GM12878 (cell line): ENCODE measurements around the gene GALK2. TPM values are rescaled to one million over a fixed set of nuclear protein-coding genes. Genes with fewer than 3 reads are reported as not detected.

ENCODE experiments used
- ATAC-seq: fragments of 200-7000 bp; cut with Tn5 transposase; 3 replicates; pipeline ENCODE4 v1.9.1; 2020; ENCODE audit warnings: mild to moderate bottlenecking, moderate library complexity
- BruUV-seq: library from RNA; stranded (reverse); fragments of 400-500 nt; replicated peaks from 2 replicates; lab custom pipeline; 2021; lab: Mats Ljungman, UMichigan
- CTCF ChIA-PET: fragments of 300-600 bp; sonication (Branson Sonifier 250); formaldehyde crosslinking; extraction: SDS; loops from one replicate; lab custom pipeline; 2021; ENCODE audit warnings: inconsistent platforms; lab: Yijun Ruan, JAX
- POLR2A ChIA-PET: fragments of 350-600 bp; formaldehyde crosslinking; extraction: SDS; loops from one replicate; lab custom pipeline; 2021; ENCODE audit warnings: inconsistent platforms; lab: Charles Lee
- RAD21 ChIA-PET: fragments of 300-600 bp; sonication (Branson Sonifier 250); formaldehyde crosslinking; loops from one replicate; lab custom pipeline; 2023; ENCODE audit warnings: antibody characterized with exemption; ENCODE audit not compliant: unreplicated experiment; lab: Charles Lee
- SMC1A ChIA-PET: fragments of 300-600 bp; sonication (Branson Sonifier 250); formaldehyde crosslinking; loops from one replicate; lab custom pipeline; 2023; ENCODE audit not compliant: unreplicated experiment, uncharacterized antibody; lab: Charles Lee
- DNase-seq: peaks from one replicate; pipeline ENCODE4 v3.0.0-alpha.2; 2011; ENCODE audit warnings: low read depth, low spot score
- FAIRE-seq: peaks from 3 replicates; lab custom pipeline; 2011; peaks lifted over from hg19 to GRCh38; lab: Jason Lieb, UNC
- H2AFZ ChIP-seq: 2 replicates; pipeline ENCODE4 v1.6.0; 2011; ENCODE audit warnings: low read depth, low read length, control low read depth; ENCODE audit not compliant: control insufficient read depth
- H3K27ac ChIP-seq: 2 replicates; pipeline ENCODE4 v1.5.1; 2011; ENCODE audit warnings: control low read depth; ENCODE audit not compliant: control insufficient read depth, insufficient read depth
- H3K27me3 ChIP-seq, 2 experiments: replicated peaks in 1 of 2; 2 replicates each; pipeline versions ENCODE4 v1.6.0 to v1.6.1; 2011; ENCODE audit warnings: low read length in 1 of 2; ENCODE audit not compliant: control insufficient read depth in 2 of 2, insufficient read depth in 2 of 2
- H3K36me3 ChIP-seq, 2 experiments: 2 replicates each; pipeline ENCODE4 v1.5.1; 2011; ENCODE audit warnings: low read length in 1 of 2; ENCODE audit not compliant: control insufficient read depth in 2 of 2, insufficient read depth in 2 of 2
- H3K4me1 ChIP-seq: 2 replicates; pipeline ENCODE4 v1.6.1; 2011; ENCODE audit warnings: mild to moderate bottlenecking, low read length, moderate library complexity, mixed read lengths; ENCODE audit not compliant: control insufficient read depth, insufficient read depth
- H3K4me2 ChIP-seq: 2 replicates; pipeline ENCODE4 v1.6.0; 2011; ENCODE audit warnings: control low read depth; ENCODE audit not compliant: control insufficient read depth, insufficient read depth
- H3K4me3 ChIP-seq: fragments of 200-600 bp; sonication (generic); 2 replicates; pipeline ENCODE4 v1.5.1; 2016
- H3K79me2 ChIP-seq: 2 replicates; pipeline ENCODE4 v1.6.0; 2011; ENCODE audit warnings: low read length; ENCODE audit not compliant: control insufficient read depth, insufficient read depth
- H3K9ac ChIP-seq: 2 replicates; pipeline ENCODE4 v1.8.0; 2011; ENCODE audit warnings: low read length, control low read depth, mixed read lengths; ENCODE audit not compliant: control insufficient read depth, insufficient read depth
- H3K9me3 ChIP-seq: replicated peaks from 3 replicates; pipeline ENCODE4 v1.5.1; 2011; ENCODE audit warnings: mild to moderate bottlenecking, low read length; ENCODE audit not compliant: control insufficient read depth, insufficient read depth
- H4K20me1 ChIP-seq: 2 replicates; pipeline ENCODE4 v1.6.0; 2011; ENCODE audit not compliant: control insufficient read depth, insufficient read depth
- CBX3 ChIP-seq: fragments of 200-600 bp; sonication (generic); IDR thresholded peaks from 2 replicates; pipeline ENCODE4 v1.6.1; 2016; ENCODE audit warnings: low read depth, borderline replicate concordance
- CREB1 ChIP-seq: IDR thresholded peaks from 2 replicates; pipeline ENCODE4 v1.6.1; 2012; ENCODE audit warnings: low read depth, mild to moderate bottlenecking, inconsistent platforms
- CREM ChIP-seq: IDR thresholded peaks from 2 replicates; pipeline ENCODE4 v1.6.1; 2014; ENCODE audit warnings: antibody characterized with exemption, low read depth
- EED ChIP-seq: sonication (generic); IDR thresholded peaks from 2 replicates; pipeline ENCODE4 v1.6.1; 2016; ENCODE audit warnings: antibody characterized with exemption, low read depth
- IKZF2 ChIP-seq, 2 experiments: fragments of 450-650 bp; IDR thresholded peaks; 2 replicates each; pipeline ENCODE4 v1.6.1; 2017; ENCODE audit warnings: mild to moderate bottlenecking in 2 of 2, moderate library complexity in 2 of 2
- KAT2A ChIP-seq: conservative IDR thresholded peaks from 2 replicates; pipeline ENCODE4 v1.6.1; 2011; ENCODE audit warnings: low read depth, low read length; ENCODE audit not compliant: control insufficient read depth
- LARP7 ChIP-seq: fragments of 450-650 bp; IDR thresholded peaks from 2 replicates; pipeline ENCODE4 v1.6.1; 2017; ENCODE audit warnings: mild to moderate bottlenecking
- MTA2 ChIP-seq: fragments of 450-650 bp; IDR thresholded peaks from 2 replicates; pipeline ENCODE4 v1.6.1; 2016; ENCODE audit warnings: low read depth, mild to moderate bottlenecking, moderate library complexity
- MTA3 ChIP-seq: IDR thresholded peaks from 2 replicates; pipeline ENCODE4 v1.6.1; 2012; ENCODE audit warnings: low read length, inconsistent platforms, borderline replicate concordance
- MXI1 ChIP-seq: fragments of 150-350 bp; IDR thresholded peaks from 2 replicates; pipeline ENCODE4 v1.6.1; 2011; ENCODE audit warnings: low read depth, mild to moderate bottlenecking, inconsistent platforms, low read length, improper control_type of control experiment
- NFYA ChIP-seq: IDR thresholded peaks from 2 replicates; pipeline ENCODE4 v1.6.1; 2011; ENCODE audit warnings: low read depth, mild to moderate bottlenecking, low read length, improper control_type of control experiment, borderline replicate concordance
- PBX3 ChIP-seq: IDR thresholded peaks from 2 replicates; pipeline ENCODE4 v1.6.1; 2011; ENCODE audit warnings: mild to moderate bottlenecking, low read depth, low read length, moderate library complexity; ENCODE audit not compliant: insufficient replicate concordance
- SKIL ChIP-seq: fragments of 450-650 bp; IDR thresholded peaks from 2 replicates; pipeline ENCODE4 v1.6.1; 2017; ENCODE audit warnings: mild to moderate bottlenecking, low read depth, inconsistent platforms; ENCODE audit not compliant: poor library complexity, severe bottlenecking
- SP1 ChIP-seq: IDR thresholded peaks from one replicate; pipeline ENCODE4 v1.6.1; 2011; ENCODE audit warnings: low read depth, low read length
- TAF1 ChIP-seq: IDR thresholded peaks from 2 replicates; pipeline ENCODE4 v1.6.1; 2011; ENCODE audit warnings: mild to moderate bottlenecking, low read depth, low read length, borderline replicate concordance
- WRNIP1 ChIP-seq: IDR thresholded peaks from 2 replicates; pipeline ENCODE4 v1.6.1; 2011; ENCODE audit warnings: low read depth, low read length, improper control_type of control experiment, borderline replicate concordance
- ZBTB11 ChIP-seq: fragments of 450-650 bp; formaldehyde crosslinking; IDR thresholded peaks from 2 replicates; pipeline ENCODE4 v1.5.0; 2022; ENCODE audit warnings: mild to moderate bottlenecking, missing genetic modification characterization
- ZNF384 ChIP-seq: IDR thresholded peaks from 2 replicates; pipeline ENCODE4 v1.6.1; 2012; ENCODE audit warnings: low read depth, mild to moderate bottlenecking, low read length, improper control_type of control experiment, borderline replicate concordance
- ZNF622 ChIP-seq: fragments of 450-650 bp; IDR thresholded peaks from 2 replicates; pipeline ENCODE4 v1.6.1; 2017; ENCODE audit warnings: mild to moderate bottlenecking, inconsistent platforms
- in situ Hi-C: fragments of 300-500 bp; cut with MboI; formaldehyde crosslinking; loops from 9 replicates; pipeline ENCODE4 v1.14.3; 2018; ENCODE audit warnings: mixed read lengths
- intact Hi-C: fragments of 100-400 bp; cut with micrococcal nuclease; formaldehyde crosslinking; loops from one replicate; pipeline ENCODE4 v1.14.2; 2022; ENCODE audit not compliant: unreplicated experiment
- polyA plus RNA-seq, 11 experiments: library from polyadenylated mRNA; depleted of rRNA in 4 of 11; unstranded in 6 of 11; stranded (reverse) in 5 of 11; fragments of >200 nt; fragmentation: Nextera tagmentation in 4 of 11; fragmentation: Illumina TruSeq in 1 of 11; extraction: Ambion mirVana in 4 of 11; extraction: Trizol in 1 of 11; gene quantifications; 1 replicate in 1 of 11; 2 replicates in 10 of 11; pipeline versions ENCODE4 v1.2.1 to v1.2.3, GENCODE V29; 2011 to 2016; ENCODE audit warnings: inconsistent platforms in 2 of 11, missing spikeins in 2 of 11, low read depth in 1 of 11
- total RNA-seq, 4 experiments: library from RNA; depleted of rRNA in 3 of 4; stranded (reverse); fragments of >200 nt in 3 of 4; fragmentation: Illumina TruSeq in 1 of 4; extraction: Trizol in 1 of 4; gene quantifications; 2 replicates each; pipeline versions ENCODE4 v1.2.1 to v1.2.3, GENCODE V29; 2013 to 2021

GALK2 gene
- total and polyA plus RNA-seq, 10 of the 15 experiments (the other 5 are each of a cell fraction or from before 2014, with no cell fraction given) = 11.9 to 26.7 (median 15.4) TPM

DNA sequence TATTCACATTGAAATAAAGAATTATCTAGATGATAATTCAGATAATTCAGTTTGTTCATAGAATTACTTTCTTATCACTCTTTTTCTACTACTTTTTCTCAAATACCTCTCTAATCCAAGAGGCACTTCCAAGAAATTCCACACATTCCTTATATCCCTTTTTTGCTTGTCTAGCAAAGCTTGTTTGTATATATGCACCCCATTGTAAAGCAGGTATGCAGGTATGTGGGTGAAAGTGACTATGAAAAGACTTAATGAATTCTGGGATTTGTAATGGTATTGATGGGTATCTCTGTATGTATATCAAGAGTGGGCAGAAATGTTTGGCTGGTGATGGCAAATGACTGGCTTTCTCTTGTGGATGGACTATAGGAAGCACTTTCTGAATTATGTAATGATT is 158.9 kb downstream of the GALK2 start (continued):
- TF ChIP-seq MXI1 (no peak), SP1 (no peak), NFYA (no peak), LARP7 (no peak), EED (no peak)

DNA sequence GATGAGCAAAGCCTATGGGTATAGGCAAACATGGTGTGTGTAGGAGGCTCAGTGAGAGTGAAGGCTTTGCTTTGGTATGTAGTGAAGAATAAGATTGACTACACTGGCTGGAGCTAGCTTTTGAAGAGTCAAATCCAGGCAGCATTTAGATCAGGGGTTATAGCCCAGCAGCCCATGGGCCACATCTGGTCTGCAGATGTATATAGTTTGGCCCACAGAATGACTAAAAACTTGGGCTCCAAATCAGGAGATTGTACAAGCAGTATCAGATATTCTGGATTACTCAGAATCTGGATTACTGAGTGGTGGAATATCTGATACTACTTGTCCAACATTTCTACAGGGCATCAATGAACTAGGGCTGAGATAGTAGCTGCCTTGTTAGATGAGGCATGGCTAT is 160.1 kb downstream of the GALK2 start:
- intact Hi-C loops = no loop called here

More for the DNA sequence above, 160.1 kb downstream of the GALK2 start:
- CTCF ChIA-PET = interaction anchor here (1.3 kb wide), 1 partner anchor 8 kb away, joined by 3 read pairs; no protein-coding TSS in a partner anchor
- FAIRE-seq (no peak), DNase-seq (no peak), ATAC-seq (no peak)
- Histone ChIP-seq H3K79me2 (no peaks in the 10 kb centered on the region), H3K27me3 (no peaks in the 10 kb centered on the region), H3K4me1 (no peaks in the 10 kb centered on the region), H2AFZ (no peak overlapping the region), H3K27ac (no peak overlapping the region), H3K36me3 (no peaks in the 10 kb centered on the region), H3K9ac (no peak overlapping the region), H3K9me3 (no peaks in the 10 kb centered on the region), H3K4me3 (no peak overlapping the region), H3K4me2 (no peak overlapping the region), H4K20me1 (no peaks in the 10 kb centered on the region)
- BruUV-seq = no TSS peak
- in situ Hi-C loops = no loop called here
- POLR2A ChIA-PET = no interaction called here
- RAD21 ChIA-PET = no interaction called here
- SMC1A ChIA-PET = no interaction called here
- no peak for TF ChIP-seq ZNF622
- no peak for TF ChIP-seq IKZF2 (IDR thresholded peaks at IDR 0.05)
- no peak for TF ChIP-seq TAF1
- TF ChIP-seq MTA3 = no peak
- TF ChIP-seq WRNIP1 = no peak
- TF ChIP-seq KAT2A = no peak
- TF ChIP-seq CBX3 = no peak
- TF ChIP-seq CREB1 = no peak
- TF ChIP-seq CREM = no peak
- no peak for TF ChIP-seq ZBTB11 (CRISPR knock-in tag)
- TF ChIP-seq PBX3 = no peak
- TF ChIP-seq ZNF384 = no peak
- TF ChIP-seq MTA2 = no peak
- TF ChIP-seq SKIL = no peak
